GM18909 (cell line): ENCODE results near the gene PAX4.

Source experiments
- ATAC-seq: cut with Tn5 transposase; IDR thresholded peaks from one replicate; pipeline ENCODE4 v1.9.1; 2021; ENCODE audit warnings: mild to moderate bottlenecking; ENCODE audit not compliant: unreplicated experiment, poor library complexity

PAX4 gene

GRCh38 chr7:127632276-127632910 lies 14.5 kb upstream of the PAX4 start:
- no peak for ATAC-seq

GRCh38 chr7:127629268-127629854 lies 11.4 kb upstream of the PAX4 start:
- ATAC-seq = peak; percentile 77

DNA sequence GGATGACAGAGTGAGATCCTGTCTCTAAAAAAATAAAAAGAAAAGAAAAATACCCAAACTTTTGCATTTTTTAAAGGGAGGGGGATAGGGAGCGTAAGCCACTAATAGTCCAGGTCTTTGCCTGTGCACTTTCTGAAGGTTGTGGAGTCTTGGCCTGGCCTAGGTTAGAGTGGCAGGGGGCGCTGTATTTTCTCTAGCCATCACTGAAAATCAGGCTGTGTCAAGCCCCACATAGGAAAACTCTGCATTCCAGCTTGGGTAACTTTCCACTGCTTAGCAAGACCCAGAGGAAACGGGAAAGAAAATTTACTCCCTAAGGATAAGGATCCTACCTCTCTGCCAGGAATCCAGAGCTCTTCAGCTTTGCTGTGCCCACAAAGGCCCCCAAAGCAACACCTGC lies 10.5 kb upstream of the PAX4 start:
- ATAC-seq = no peak

GRCh38 chr7:127625331-127625730 lies 7.4 kb upstream of the PAX4 start:
- ATAC-seq = no peak

- no peak for ATAC-seq
Observed at GRCh38 chr7:127620406-127621233, 2.7 kb upstream of the PAX4 start.

DNA sequence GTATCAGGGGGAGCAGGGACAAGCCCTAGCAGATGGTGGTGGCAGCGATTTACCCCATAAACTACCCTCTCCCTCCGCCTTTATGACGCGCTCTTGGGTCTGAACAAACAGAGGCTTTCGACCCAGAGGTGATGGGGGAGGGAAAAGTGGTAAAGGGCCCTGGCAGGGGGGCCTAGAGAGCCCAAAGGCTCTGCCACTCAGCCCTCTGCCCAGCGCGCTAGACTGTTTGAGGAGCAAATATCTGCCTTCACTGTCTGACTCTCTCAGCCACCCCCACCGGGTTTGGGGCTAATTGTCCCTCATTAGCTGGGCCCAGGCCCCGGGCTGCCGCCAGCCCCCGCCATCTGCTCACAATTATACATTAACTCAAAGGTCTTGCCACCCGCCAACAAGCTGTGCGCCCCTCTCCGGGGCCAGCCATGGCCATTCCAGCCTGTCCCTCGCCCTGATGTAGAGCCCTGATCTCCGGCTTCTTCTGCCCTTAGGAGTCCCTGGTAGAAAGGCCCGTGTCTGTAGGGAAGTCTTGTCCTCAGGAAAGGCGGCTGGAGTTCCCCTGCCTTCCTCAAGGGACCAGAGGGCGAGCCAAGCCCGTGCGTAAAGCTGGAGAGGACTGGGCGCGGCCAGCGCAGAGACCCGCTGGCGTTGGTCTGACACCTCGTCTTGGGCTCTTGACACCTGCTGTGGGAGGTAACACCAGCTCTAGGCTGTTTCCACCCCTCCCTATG lies 1.9 kb upstream of the PAX4 start:
- ATAC-seq = no peak

DNA sequence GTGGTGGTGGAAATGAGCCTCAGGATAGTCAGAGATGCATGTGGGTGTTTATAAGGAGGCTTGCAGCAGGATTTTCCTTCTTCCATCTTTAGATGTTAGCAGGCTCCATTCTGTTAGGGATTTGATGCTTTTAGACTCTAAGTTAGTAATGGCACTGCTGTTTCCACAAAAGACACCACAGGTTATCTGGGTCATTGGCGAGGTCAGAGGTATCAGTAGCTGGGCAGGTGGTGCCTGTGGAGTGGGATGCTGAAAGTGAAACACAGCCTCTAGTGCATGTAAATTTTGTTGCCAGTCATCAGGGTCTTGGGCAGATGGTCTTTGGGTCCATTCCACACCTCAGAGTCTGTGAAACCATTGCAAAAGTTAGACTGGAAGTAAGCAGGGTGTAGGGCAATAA lies 833 bp upstream of the PAX4 start:
- no peak for ATAC-seq

DNA sequence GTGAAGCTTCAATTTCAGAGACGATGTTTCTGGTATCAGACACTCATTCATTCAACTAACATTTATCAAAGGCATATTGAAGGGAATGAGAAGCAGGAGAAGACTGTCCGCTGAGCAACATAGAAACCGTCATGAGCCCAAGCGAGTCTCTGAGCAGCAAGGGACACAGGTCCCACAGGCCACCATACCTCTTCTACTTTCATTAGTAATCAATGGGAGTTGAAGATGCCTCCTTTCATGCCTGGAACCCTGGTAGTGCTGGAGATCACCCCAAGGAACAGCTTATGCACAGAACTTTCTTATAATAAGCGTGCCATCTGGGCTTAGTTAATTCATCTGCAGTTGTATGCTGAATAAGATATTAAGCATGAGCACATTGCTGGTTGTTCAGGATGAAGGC lies 1.2 kb downstream of the PAX4 start:
- no peak for ATAC-seq

- ATAC-seq = no peak
Observed at GRCh38 chr7:127612263-127612662, 5.7 kb downstream of the PAX4 start.

- no peak for ATAC-seq
Observed at GRCh38 chr7:127609297-127609696, 8.6 kb downstream of the PAX4 start.

DNA sequence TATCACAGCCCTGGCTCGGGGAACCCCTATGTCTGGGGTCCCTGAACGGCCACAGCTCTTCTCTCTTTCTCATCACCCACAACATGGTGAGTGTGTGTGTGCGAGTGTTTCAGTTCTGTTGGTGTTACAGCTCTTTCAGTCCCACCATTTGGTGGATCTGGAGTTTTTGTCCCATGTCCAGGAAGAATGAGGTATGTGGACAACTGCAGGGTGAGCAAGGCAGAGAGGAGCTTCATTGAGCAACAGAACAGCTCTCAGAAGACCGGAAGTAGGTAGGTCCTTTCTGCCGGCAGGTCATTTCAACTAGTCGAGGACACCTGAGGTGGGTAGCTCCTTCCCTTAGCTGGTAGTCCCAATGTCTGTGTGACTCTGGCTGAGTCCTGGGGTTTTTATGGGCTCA lies 9.5 kb downstream of the PAX4 start:
- ATAC-seq = no peak

DNA sequence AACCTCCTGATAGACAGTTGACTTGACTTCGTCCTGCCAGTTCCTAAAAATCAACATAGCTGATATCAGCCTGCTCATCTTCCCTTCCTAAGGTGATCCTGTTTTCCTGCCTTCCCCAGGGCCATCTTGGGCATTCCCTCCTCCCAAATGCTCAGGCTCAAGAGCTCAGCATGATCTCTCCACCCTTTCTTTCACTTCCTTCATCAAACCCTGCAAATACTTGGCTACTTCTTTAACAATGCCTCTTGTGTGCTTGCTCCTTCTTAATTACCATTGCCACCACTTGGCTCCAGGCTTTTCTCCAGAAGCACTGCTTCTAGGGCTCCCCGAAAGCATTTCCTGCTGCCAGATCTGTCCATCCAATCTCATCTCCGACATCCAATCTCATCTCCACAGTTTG lies 17.1 kb downstream of the PAX4 start:
- ATAC-seq = no peak

DNA sequence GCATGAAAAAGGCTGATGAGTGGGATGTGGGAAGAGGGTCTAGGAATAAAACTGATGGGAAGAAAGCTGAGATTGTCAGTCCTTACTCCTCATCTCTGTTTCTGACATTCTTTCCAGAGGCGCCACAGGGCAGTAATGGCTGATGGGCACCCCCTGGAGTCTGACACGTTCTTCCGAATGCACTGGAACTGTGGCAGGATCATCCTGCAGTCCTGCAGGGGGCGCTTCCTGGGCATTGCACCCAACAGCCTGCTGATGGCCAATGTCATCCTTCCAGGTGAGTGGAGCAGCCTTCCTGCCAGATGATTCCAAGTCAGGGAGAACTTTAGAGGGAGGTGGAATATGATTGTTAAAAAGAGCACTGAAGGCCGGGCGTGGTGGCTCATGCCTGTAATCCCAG lies 19.6 kb downstream of the PAX4 start:
- ATAC-seq = no peak

DNA sequence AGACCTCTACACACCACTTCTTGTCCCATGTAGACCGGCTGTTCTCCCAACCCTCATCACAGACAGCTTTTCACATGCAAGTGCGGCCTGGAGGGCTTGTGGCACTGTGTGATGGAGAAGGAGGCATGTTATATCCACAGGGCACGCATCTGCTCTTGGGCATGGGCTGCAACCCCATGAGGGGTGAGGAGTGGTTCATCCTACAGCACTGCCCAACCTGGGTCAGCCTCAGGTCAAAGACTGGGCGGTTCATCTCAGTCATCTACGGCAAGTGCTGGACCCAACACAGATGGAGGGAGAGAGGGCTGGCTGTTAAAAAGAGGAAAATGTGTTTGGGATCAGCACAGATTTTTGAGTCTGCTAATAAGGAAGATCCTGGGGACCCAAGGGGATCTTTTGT lies 22.2 kb downstream of the PAX4 start:
- no peak for ATAC-seq

DNA sequence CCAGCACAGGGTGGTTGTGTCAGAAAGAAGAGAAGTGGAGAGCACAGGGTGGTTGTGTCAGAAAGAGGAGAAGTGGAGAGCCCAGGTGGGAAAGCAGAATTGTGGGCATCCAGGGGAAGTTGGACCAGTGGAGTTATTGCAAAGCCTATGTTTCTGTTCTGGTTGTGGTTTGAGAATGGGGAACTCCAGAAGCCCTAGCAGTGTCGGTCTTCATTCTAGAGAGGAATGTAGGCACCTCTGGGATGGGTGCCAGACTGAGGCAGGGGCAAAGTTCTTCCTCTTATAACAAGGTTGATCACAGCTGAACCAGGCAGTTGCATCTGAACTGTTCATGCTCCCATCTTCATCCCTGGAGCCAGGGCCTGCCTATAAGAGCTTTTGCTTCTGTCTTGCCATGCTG lies 23.5 kb downstream of the PAX4 start:
- no peak for ATAC-seq

GRCh38 chr7:127592550-127592949 lies 25.4 kb downstream of the PAX4 start:
- ATAC-seq = no peak

GRCh38 chr7:127591591-127591990 lies 26.4 kb downstream of the PAX4 start:
- ATAC-seq = no peak

- no peak for ATAC-seq
Observed at GRCh38 chr7:127591189-127591588, 26.8 kb downstream of the PAX4 start.

DNA sequence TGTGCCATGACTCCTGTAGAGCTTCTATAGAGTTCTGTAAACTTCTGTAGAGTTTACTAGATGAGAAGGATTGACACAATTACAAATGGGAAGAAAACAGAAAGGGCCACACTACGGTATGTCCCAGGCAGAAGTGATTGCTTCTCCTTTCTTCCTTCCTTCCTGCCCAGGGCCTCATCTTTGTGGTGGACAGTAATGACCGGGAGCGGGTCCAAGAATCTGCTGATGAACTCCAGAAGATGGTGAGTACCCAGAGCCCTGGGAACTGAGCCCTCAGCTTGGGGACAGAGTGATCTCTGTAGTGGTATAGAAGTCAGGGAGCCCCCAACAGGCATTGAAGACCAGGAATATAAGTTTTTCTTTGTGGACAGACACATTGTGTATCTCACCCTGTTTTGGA lies 28.0 kb downstream of the PAX4 start:
- ATAC-seq = no peak

DNA sequence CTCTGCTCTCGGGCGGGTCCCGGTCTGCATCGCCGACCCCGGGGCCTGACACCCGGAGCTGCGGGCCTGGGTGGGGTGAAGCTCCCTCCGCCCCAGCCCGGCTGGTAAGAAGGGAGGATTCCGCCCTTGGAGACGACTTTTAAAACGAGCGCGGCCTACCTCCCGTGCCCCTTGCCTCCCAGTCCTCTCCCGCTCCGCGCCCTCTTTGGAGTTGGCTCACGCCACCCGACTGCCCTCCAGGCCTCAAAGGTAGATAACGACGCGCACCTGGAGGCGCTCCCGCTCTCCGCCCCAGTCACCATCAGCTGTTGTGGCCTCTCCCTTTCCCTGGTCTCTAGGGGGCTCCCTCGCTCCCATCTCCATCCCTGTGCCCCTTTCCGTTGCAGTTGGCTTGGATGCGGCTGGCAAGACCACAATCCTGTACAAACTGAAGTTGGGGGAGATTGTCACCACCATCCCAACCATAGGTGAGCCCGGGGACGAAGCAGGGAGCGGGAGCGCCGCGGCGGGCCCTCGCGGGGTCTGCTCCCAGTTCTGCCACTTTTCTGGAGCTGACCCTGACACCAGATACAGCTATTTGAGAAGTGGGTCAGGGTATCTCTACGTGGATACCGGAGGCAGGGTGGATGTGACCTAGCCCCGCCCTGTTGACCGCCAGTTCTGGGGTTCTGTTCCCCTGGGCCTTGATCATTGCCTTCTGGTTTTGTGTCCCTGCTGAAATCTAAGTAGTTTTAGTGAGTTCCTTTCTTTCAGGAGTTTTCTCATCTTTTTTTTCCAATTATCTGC lies 29.1 kb downstream of the PAX4 start:
- ATAC-seq = peak; percentile 12
